Coronary artery (tissue), 2 donors: ENCODE measurements around the gene CDH2.

Source experiments
- DNase-seq: peaks from one replicate; pipeline ENCODE4 v3.0.0-alpha.2; 2017; ENCODE audit warnings: low spot score
- H3K27ac ChIP-seq, 2 donors: fragments of 200-600 bp; sonication (generic); one replicate each; pipeline ENCODE4 v1.5.1; 2016 to 2019
- H3K4me3 ChIP-seq: fragments of 200-600 bp; sonication (generic); 2 replicates; pipeline ENCODE4 v1.5.1; 2016; ENCODE audit warnings: mild to moderate bottlenecking, moderate library complexity
- CTCF ChIP-seq: fragments of 200-600 bp; sonication (generic); IDR thresholded peaks from one replicate; pipeline ENCODE4 v1.5.1; 2019; ENCODE audit warnings: antibody characterized with exemption

CDH2 gene

GRCh38 chr18:27995770-27996502 is 181.0 kb downstream of the CDH2 start:
- no peak overlapping the region for H3K4me3 ChIP-seq
- no peak for DNase-seq
- H3K27ac ChIP-seq = no peak overlapping the region

GRCh38 chr18:27994571-27994970 is 182.4 kb downstream of the CDH2 start:
- no peak overlapping the region for H3K27ac ChIP-seq
- H3K4me3 ChIP-seq = no peak overlapping the region
- no peak for DNase-seq
- TF ChIP-seq CTCF = no peak

More at GRCh38 chr18:27995770-27996502, 181.0 kb downstream of the CDH2 start:
- no peak for TF ChIP-seq CTCF

DNA sequence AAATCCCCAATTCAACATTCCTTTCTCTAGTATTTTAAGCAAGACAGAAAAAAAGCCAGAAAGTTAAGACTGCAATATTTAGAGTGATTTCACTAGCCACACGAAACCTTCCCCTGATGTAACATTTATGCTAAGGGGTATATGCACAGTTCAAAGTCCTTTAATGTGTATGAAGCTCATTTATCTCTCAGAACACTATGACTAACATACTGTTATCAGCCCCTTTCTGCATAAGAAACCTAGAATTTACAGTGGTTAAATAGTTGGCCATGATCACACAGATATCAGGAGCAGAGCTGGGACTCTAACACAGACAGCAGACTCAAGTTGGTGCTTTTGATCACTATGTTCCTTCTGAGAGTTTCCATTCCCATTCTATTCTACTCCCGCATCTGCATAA is 185.5 kb downstream of the CDH2 start:
- H3K27ac ChIP-seq = no peak overlapping the region
- no peak for TF ChIP-seq CTCF
- DNase-seq = no peak

GRCh38 chr18:27985832-27986231 is 191.1 kb downstream of the CDH2 start:
- DNase-seq = no peak
- Histone ChIP-seq H3K4me3 (no peak overlapping the region), H3K27ac (no peak overlapping the region)
- TF ChIP-seq CTCF = no peak

More for the DNA sequence above, 185.5 kb downstream of the CDH2 start:
- no peak overlapping the region for H3K4me3 ChIP-seq

DNA sequence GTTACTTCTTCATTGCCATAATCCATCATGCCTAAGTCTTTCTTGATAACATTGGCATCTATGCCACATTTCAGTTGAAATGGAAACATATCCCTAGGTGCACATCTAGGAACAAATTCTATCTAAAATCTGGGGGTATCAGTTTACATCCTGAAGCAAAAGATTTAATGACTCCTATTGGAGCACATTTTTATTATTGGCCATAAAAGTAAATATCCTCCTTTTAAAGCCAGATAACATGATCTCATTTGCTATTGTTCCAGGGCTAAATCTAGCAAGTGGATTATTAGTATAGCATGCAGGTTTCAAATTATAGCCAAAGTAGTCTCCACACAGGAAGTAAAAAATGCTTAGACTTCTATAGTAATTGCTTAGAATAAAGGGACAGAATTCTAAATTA is 193.2 kb downstream of the CDH2 start:
- DNase-seq = no peak
- no peak overlapping the region for H3K27ac ChIP-seq
- no peak for TF ChIP-seq CTCF
- no peak overlapping the region for H3K4me3 ChIP-seq

DNA sequence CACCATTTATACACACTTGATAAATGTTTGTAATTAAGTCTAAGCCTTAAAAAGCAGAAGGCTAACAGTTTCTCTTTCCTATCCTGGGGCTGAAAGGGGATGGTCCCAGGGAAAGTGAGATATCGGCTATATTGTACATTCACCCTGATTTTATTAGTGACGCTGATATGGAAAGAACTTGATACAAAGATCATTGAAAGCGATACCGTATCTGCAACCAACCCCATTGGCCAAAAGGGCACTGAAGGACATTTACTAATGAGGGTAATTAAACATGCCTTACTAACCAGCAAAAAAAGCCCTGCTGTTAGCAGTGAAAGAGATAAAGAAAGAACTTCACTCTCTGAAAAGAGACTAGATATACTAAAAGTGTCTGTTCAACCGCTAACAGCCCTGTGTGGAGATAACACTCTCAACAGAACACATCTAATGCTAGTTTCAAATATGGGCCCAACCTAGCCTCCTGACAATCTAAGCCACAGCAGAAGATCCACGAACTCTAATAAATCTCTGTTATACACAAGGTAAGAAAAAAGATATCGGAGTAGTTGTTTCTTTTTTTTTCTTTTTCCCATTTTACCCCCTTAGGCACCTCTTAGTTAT is 200.0 kb downstream of the CDH2 start:
- no peak for TF ChIP-seq CTCF
- no peak for DNase-seq
- H3K27ac ChIP-seq = no peak overlapping the region
- no peak overlapping the region for H3K4me3 ChIP-seq

DNA sequence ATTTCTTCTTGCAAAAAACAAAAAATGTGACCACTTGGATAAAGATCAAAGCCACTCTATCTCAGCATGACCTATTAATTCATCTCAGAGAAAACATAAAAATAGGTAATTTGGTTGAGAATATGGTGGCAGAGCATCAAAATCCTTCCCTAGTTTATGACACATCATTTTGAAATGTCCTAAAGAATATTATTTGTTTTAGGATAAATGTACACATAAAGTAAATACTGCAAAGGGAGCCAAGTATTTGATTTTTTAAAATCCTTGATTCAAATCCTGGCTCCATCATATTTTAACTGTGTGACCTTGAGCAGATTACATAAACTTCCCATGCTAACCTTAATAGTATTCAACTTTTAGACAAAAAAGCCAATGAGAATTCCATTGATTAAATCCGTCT is 206.6 kb downstream of the CDH2 start:
- no peak for TF ChIP-seq CTCF
- no peak overlapping the region for H3K27ac ChIP-seq
- H3K4me3 ChIP-seq = no peak overlapping the region
- no peak for DNase-seq
